GM20431 (cell line): ENCODE results near the gene TMEM89.

ENCODE experiments used
- in situ Hi-C: fragments of 300-500 bp; cut with MseI, MboI; formaldehyde crosslinking; loops from one replicate; pipeline ENCODE4 v1.15.0; 2020; ENCODE audit warnings: low sequenced_read_pairs; ENCODE audit not compliant: unreplicated experiment

Gene TMEM89

DNA sequence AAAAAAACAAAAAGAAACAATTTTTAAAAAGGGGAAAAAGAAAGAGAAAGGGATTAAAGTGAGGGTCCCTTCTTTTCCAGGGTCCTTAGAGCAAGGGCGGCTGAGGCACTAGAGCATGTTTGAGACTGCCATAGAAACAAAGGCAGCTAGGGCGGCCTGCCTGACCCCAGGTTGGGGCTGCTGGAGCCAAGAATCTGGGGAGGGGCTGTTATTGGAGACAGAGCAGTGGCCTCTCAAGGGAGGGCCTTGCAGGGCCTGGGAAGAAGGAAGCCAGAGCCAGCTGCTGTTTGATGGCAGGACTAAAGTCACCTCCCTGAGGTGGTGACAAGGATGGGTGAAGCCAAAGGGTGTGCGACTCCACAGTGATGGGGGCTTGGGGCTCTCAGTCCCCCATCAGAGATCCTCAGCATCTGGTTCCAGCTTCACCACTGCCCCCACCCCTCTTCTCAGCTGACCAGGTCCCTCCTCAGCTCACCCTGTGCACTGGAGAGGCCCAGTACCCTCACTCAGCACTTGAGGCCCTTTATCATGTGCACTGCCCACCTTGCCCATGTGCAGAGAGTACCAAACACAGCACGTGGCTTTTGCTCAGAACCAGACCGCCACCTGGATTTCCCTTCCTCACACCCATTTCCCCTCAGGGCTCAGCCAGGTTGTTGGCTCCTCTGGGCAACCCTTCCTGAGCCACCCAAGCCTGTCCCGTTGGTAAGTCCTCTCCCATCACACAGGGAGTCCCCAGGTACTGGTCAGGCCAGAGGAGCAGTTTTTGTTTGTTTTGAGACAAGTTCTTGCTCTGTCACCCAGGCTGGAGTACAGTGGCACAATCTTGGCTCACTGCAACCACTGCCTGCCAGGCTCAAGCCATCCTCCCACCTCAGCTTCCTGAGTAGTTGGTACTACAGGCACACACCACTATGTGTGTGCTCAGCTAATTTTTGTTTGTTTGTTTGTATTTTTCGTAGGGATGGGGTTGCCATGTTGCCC, 1.7 kb downstream of the TMEM89 start:
- in situ Hi-C loops = no loop called here

GRCh38 chr3:48617559-48617958, 4.0 kb downstream of the TMEM89 start:
- in situ Hi-C loops = no loop called here

DNA sequence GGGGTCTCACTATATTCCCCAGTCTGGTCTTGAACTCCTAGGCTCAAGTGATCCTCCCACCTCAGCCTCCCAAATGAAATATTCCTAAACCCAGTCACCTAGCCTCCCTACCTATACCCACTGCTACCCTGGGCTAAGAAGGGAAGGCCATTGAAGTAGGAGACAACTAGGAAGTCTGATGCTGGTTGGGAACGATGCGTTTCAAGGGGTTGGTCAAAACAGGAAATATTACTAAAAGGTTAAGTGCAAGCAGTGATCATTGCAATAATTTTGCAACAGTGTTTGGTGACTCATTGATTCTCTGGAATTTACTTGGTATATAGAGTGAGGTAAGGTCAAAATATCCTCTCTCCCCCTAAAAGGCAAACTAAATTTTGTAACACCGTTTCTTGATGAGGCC, 7.5 kb downstream of the TMEM89 start:
- in situ Hi-C loops = no loop called here

GRCh38 chr3:48612309-48612708, 9.3 kb downstream of the TMEM89 start:
- in situ Hi-C loops = no loop called here

- in situ Hi-C loops = no loop called here
Measured at GRCh38 chr3:48609088-48610005, 12.2 kb downstream of the TMEM89 start, which contains the start of gene UQCRC1. UQCRC1 (minus strand) TSS chr3:48609646; CDS start chr3:48609620, 26 bp downstream.

DNA sequence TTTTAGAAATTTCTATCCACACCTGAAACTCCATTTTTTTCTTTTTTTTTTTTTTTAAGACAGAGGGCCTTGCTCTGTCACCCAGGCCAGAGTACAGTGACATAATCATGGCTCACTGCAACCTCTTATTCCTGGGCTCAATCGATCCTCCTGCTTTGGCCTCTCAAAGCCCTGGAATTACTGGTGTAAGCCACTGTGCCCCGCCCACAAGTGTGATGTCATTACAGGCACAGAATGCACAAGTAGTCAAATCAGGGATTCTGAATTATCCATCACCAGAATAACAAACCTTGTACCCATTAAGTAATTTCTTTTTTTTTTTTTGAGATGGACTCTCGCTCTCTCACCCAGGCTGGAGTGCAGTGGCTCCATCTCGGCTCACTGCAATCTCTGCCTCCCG, 14.1 kb downstream of the TMEM89 start:
- in situ Hi-C loops = no loop called here

GRCh38 chr3:48601622-48601994, 20.0 kb downstream of the TMEM89 start:
- in situ Hi-C loops = no loop called here

DNA sequence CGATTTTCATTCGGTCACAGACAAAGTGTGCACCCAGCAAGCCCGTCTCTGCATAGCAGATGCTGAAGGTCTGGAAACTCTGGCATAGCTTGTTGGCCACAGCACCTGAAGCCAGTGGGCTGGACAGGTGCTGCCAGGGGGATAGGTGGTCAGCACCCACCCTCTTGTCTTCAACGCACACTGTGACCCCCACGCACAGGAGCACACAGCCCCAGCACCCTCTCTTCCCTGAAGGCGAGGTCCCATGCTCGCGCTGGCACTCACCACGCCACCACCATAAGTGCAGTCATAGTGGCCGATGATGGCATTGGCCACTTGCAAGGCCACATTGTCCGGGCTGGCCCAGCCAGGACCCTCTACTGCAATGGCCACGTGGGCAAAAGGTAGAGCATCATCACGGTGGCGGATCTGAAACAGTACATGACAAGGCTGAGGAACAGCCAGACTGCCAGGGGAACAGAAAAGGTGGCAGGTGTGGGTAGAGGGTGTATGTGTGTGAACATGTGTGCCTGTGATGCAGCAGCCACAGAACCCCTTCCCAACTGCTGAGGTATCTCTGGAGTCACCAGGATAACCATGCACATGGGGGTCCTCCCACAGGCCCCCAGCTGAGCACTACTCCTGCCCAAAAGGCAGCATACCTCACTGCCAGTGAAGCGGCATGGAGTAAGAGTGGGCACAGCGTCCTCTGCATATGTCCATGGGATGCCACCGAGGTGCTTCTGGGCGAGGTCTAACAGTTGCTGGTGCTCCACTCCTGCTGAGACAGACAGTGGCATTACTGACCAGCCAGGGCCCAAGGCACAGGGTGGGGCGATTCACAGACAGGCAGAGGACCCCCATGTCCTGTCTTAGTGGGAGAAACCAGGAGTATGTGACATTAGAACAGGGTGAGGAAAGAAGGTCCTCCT, 20.6 kb downstream of the TMEM89 start:
- in situ Hi-C loops = no loop called here

DNA sequence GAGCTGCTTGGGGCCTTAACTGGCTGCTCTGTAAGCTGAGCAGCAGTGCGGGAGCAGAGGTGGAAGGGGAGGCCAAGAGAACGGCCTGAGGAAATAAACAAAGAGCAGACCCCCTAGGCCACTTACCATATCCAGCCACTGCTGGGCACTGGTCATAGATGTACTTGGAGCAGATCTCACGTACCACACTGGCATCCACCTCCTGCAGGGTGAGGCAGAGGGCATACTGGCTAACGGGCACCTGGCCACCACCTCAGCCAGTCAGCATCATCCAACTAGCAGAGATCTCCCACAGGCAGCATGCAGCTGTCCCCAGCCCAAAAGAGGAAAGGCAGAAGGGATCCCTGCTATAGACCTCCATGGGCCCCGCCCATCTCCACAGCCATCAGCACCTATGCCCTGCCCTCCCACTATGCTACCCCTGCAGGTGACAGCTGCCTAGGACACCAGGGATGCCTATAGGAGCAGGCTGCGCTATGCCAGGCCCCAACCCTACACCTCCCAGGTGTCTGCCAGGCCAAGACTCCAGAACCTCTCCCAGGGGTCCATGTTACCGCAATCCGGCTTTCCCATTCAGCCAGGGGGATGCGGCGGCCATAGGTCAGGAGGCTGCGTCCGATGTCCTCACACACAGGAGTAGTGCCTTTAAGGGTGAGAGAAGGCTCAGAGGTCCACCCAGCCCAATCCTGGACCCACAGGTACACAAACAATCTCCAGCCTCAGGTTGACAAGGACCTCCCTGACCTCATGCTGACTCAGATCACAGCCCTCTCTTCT, 21.9 kb downstream of the TMEM89 start:
- in situ Hi-C loops = no loop called here

GRCh38 chr3:48599077-48599501, 22.5 kb downstream of the TMEM89 start:
- in situ Hi-C loops = no loop called here

DNA sequence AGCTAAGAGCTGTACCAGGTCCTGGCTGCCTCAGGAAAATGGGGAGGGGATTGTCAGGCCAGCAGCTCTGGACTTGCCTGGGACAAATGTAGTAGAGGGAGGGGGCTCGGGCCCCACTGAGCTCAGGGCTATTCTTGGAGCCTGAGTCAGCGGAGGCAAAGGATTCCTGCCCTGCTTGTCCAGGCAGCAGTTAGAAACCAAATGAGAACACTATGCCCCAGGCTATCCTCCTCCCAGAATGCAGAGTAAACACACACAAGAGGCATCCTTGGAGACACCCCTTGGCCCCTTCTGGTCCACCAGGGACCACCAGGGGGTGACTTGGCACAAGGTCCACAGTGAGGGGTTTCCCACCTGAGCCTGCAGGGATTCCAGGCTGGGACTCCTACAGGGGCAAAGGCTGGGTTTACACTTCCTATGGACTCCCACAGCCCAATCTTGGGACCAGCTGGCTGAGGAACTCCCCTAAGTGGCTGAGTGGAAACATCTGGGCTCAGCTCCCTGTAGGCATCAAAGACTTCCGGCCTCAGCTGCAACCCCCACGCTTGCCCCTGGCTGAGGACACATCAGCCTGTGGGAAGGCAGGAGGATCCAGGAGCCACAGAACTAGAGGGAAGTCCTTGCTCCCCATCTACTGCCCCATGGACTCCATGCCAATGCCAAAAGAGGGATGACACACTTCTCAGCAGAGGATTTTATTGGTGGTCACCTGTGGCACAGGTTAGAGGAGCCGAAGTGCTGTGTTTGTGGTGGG, 23.1 kb downstream of the TMEM89 start:
- in situ Hi-C loops = no loop called here

DNA sequence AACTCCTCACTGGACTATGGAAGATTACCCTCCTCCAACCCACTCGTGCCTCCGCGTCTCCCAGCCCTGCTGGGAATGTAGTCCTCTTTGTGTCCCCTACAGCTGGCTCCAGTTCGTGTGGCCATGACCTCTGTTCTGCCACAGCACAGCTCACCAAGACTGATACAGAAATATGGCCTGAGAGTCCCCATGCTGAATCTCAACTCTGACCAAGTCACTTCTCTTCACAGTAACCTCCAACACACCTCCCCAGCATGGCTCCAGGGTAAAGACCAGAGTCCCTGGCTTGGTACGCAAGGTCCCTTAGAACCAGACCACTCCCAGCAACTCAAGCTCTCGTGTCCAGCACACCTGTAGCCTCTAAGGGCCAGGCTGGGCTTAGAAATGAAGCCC, 24.2 kb downstream of the TMEM89 start:
- in situ Hi-C loops = no loop called here

GRCh38 chr3:48596676-48597407, 24.7 kb downstream of the TMEM89 start:
- in situ Hi-C loops = no loop called here

DNA sequence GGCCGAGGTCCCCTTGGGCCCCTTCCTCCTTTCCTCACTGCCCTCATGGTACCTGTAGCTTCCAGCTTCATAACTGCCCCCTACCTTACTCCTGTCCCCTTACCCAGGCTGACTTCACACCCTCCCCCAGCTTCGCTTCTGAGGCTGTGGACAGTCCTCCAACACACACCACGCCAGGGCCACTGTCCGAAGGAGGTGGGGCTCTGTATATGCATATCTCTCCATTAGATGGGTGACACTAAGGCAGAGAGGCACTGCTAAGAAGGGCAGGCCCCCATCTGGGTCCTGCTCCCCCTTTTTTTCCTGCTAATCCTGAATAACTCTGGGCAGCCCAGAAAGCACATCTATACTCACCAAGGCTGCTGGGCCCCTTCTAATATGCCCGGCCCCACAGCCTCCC, 25.4 kb downstream of the TMEM89 start:
- in situ Hi-C loops = no loop called here

DNA sequence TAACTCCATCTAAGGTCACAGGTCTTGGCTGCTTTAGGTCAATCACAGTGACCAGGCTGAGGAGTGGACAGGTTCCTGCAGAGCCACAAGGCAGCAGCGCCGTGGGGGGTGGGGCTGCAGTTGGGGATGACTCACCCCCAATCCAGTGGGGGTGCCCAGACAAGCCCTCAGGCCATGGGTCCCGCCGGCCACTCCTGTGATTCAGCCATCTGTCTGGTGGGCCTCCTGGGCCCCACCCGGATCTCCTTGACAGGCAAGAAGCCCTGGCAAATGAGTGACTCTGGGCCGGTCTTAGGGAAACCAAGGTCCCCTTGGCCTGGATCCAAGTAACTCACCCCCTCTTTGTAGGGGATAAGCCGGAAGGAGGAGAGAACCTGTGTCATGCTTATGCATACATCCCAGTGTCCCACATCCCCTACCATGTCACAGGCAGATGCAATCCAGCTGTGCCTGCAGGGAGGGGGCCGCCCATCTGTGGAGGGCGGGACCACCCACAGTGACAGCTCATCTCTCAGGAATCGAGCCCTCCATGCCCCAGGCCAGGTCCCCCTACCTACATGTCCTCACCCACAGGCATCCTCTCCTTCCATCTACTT, 25.9 kb downstream of the TMEM89 start:
- in situ Hi-C loops = no loop called here

GRCh38 chr3:48595075-48595525, 26.5 kb downstream of the TMEM89 start, which contains the start of gene COL7A1:
COL7A1 (minus strand) TSS chr3:48595329; CDS start chr3:48595159, 170 bp downstream.
- in situ Hi-C loops = no loop called here

DNA sequence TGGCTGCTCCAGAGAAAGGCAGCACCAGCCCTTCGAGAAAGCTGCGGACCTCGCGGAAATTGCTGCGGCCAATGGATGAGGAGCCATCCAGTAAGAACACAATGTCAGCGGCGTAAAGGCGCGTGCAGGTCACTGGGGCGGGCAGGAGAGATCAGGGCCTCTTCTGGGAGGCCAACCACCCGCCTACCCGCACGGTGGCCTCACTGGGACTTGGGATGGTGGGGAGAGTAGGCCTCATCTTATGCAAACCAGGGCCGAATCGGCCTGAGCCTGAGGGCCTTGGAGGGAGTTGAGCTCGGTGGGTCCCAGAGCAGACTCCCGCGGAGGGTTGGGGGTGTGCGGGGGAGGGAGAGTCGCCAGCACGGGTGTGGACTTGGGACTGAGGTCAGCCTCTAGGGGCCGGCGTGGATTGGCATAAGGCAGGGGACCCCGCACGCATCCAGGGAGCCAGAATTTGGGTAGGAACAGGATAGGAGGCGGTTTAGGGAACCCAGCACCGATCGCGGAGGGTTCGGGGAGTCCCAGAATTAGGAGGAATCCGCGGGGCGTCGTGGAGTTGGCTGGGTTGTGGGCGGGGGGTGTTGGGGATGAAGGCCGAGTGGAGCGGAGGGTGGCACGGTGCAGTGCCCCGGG, 27.0 kb downstream of the TMEM89 start:
- in situ Hi-C loops = no loop called here
